Measurements from ENCODE around the gene TUBA3E. TPM values are rescaled to one million over a fixed set of nuclear protein-coding genes. Genes with fewer than 3 reads are reported as not detected.
"Not testable (repeated sequence)": the region's sequence is repeated elsewhere in the genome, so short reads cannot be mapped to it uniquely, and the experiment has no call there.

TUBA3E gene
- total and polyA plus RNA-seq, 2 donors (not counting 3 experiments of a cell fraction or from before 2014, with no cell fraction given), result not detected

DNA sequence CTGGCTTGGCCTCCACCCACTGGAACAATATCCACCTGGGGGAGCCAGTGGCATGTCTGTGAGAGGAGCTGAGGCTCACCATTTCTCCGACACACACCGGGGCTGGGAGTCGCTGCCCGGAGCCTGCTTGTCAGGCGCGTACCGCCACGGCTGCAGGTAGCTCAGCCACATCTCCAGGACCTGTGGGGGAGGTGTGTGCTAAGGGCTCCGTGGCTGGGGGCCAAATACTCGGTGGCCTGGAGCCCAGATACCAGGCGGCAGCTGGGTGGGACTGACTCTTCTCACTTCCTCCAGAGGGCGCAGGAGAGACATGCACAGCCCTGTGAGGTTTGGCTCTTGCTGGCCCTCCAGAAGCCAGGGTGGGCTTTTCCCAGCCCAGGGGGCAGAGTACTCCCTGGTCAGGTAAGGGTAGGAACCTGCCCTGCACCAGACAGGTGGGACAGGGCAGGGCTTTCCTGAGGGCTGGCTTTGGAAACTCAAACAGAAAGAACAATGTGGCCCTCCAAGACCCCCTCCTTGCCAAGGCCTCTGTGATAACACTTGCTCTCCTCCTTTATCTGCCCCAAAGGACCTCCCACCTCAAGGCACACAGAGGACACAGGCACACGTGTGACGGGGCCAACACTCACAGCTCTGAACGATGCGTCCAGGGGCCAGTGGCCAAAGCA lies 42.1 kb downstream of the TUBA3E start:
- intact Hi-C loops (cut with micrococcal nuclease), result loop anchor here (1.0 kb wide), 1 partner anchor 176 kb away; no protein-coding TSS in a partner anchor
- dilution Hi-C loops (cut with MboI; ENCODE audit: extremely low pct_ligation_motif_present, low sequenced_read_pairs); H3K4me3 ChIP-seq (replicated peaks in 1 of 3; ENCODE audit: insufficient read depth in 1 of 3, low read depth in 1 of 3, low read length in 3 of 3); H4K20me1 ChIP-seq (replicated peaks; ENCODE audit: control insufficient read depth, extremely low read depth, insufficient read depth, low read length); POLR2A ChIA-PET; H3K9ac ChIP-seq (replicated peaks; ENCODE audit: extremely low read depth, insufficient read depth, low read length); H3K4me1 ChIP-seq (ENCODE audit: control insufficient read depth, extremely low read depth, insufficient read depth, low read length); BruUV-seq (replicated peaks); H2AFZ ChIP-seq (ENCODE audit: low read depth, low read length); H3K79me2 ChIP-seq (ENCODE audit: control insufficient read depth, insufficient read depth, low read length); H3K27me3 ChIP-seq (ENCODE audit: control insufficient read depth in 2 of 2, insufficient read depth in 2 of 2, low read length in 2 of 2); H3K9me1 ChIP-seq (replicated peaks; ENCODE audit: control insufficient read depth, extremely low read depth, insufficient read depth, low read length); H3K27ac ChIP-seq (ENCODE audit: insufficient read depth, low read depth, low read length); H3K4me2 ChIP-seq (ENCODE audit: insufficient read depth, low read length); H3K9me3 ChIP-seq (replicated peaks; ENCODE audit: control insufficient read depth, insufficient read depth, low read length): not testable (repeated sequence)
- CTCF ChIA-PET, result interaction anchor here (1.1 to 1.4 kb wide), 3 partner anchors 176 to 181 kb away, joined by 3 to 17 read pairs (median 4); no protein-coding TSS in a partner anchor
- H3K36me3 ChIP-seq (ENCODE audit: control insufficient read depth in 2 of 2, extremely low read depth in 1 of 2, insufficient read depth in 2 of 2, low read length in 2 of 2), result peaks cover 0 to 22% of the 10 kb centered on the region in 2 experiments
- FAIRE-seq, result peak; percentile 80
- peak; percentile 30 for DNase-seq (ENCODE audit: low read depth, low spot score)
- TF ChIP-seq, protein P1, sequence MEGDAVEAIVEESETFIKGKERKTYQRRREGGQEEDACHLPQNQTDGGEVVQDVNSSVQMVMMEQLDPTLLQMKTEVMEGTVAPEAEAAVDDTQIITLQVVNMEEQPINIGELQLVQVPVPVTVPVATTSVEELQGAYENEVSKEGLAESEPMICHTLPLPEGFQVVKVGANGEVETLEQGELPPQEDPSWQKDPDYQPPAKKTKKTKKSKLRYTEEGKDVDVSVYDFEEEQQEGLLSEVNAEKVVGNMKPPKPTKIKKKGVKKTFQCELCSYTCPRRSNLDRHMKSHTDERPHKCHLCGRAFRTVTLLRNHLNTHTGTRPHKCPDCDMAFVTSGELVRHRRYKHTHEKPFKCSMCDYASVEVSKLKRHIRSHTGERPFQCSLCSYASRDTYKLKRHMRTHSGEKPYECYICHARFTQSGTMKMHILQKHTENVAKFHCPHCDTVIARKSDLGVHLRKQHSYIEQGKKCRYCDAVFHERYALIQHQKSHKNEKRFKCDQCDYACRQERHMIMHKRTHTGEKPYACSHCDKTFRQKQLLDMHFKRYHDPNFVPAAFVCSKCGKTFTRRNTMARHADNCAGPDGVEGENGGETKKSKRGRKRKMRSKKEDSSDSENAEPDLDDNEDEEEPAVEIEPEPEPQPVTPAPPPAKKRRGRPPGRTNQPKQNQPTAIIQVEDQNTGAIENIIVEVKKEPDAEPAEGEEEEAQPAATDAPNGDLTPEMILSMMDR (IDR thresholded peaks at IDR 0.05; ENCODE audit: extremely low read depth in 1 of 2, insufficient read depth in 1 of 2, low read depth in 1 of 2, low read length in 2 of 2), result peak; percentile 39 to 62

DNA sequence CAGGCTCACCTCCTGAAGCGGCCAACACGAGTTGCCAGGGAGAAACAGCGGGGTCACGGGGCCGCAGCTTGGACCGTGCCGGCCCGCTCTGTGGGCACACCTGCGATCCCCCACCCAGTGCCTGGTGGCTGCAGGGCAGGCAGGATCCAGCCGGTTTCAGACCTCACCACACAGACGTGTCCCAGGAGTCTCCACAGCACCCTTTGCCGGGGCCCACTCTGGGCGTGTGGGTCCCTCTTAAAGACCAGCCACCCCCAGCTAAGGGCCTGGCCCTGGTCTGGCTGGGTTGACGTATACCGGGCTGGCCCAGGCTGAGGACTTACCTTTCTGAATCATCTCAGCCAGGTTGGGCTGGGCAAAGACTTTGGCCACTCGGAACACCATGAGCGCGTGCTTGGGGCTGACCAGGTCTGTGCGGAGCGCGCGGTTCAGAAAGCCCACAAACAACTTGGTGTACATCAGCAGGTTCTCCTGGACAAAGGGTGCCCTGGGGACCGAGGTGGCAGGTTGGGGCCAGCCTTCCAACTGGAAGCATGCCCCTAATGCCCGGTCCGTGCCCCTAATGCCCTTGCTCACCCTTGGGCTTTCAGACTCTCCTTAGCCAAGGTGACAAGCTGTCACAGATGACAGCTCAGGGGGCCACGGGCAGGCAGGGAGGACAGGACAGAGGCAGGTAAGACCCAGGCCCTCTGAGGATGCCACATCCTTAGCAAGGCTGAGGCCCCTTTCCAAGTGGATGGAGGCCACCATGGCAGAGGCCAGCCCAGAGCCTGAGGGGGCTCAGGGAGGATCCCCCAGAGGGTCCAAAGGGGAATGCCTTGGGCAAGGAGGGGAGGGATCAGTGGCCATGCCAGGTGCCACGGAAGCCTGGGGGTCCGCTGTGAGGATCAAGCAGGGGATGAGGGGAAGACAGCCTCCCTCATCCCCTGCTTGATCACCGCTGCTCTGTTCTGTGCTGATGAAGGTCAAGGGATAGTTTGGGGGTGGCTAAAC lies 43.2 kb downstream of the TUBA3E start:
- H3K4me2 ChIP-seq (ENCODE audit: insufficient read depth, low read length), result no peak overlapping the region
- DNase-seq (ENCODE audit: low read depth, low spot score) (no peak), FAIRE-seq (no peak)
- BruUV-seq (replicated peaks), result no TSS peak
- no peak overlapping the region for H3K4me3 ChIP-seq (replicated peaks in 1 of 3; ENCODE audit: insufficient read depth in 1 of 3, low read depth in 1 of 3, low read length in 3 of 3)
- H3K27ac ChIP-seq (ENCODE audit: insufficient read depth, low read depth, low read length), result no peak overlapping the region
- H3K27me3 ChIP-seq (ENCODE audit: control insufficient read depth in 2 of 2, insufficient read depth in 2 of 2, low read length in 2 of 2), result no peaks in the 10 kb centered on the region
- no peak for TF ChIP-seq MAX (IDR thresholded peaks at IDR 0.05; ENCODE audit: insufficient read depth, insufficient read length)
- no peak for TF ChIP-seq MYC (IDR thresholded peaks at IDR 0.05; ENCODE audit: low read depth, low read length)
- TF ChIP-seq, protein P1 (IDR thresholded peaks at IDR 0.05; ENCODE audit: extremely low read depth in 1 of 2, insufficient read depth in 1 of 2, low read depth in 1 of 2, low read length in 2 of 2), result no peak
- no peak for TF ChIP-seq FOS (IDR thresholded peaks at IDR 0.05; ENCODE audit: borderline replicate concordance, insufficient read depth, low read length)
- no peak for TF ChIP-seq POLR2A (IDR thresholded peaks at IDR 0.05; ENCODE audit: low read depth, low read length)
- no peak for TF ChIP-seq EZH2 (IDR thresholded peaks at IDR 0.05; ENCODE audit: borderline replicate concordance, low read depth, low read length, severe bottlenecking)
- no peak for TF ChIP-seq POLR2AphosphoS5 (IDR thresholded peaks at IDR 0.05; ENCODE audit: insufficient read depth, low read depth, low read length)
- TF ChIP-seq GATA2 (IDR thresholded peaks at IDR 0.05; ENCODE audit: insufficient read depth, insufficient read length, low read depth, low read length), result no peak
- no peak for TF ChIP-seq JUN (IDR thresholded peaks at IDR 0.05; ENCODE audit: borderline replicate concordance, insufficient read depth, insufficient read length, low read depth)
- no peaks in the 10 kb centered on the region for H3K79me2 ChIP-seq (ENCODE audit: control insufficient read depth, insufficient read depth, low read length)
- H3K4me1 ChIP-seq (ENCODE audit: control insufficient read depth, extremely low read depth, insufficient read depth, low read length), result no peaks in the 10 kb centered on the region
- ChIA-PET CTCF (interaction anchor here (1.1 to 1.4 kb wide), 3 partner anchors 177 to 182 kb away, joined by 3 to 17 read pairs (median 4); no protein-coding TSS in a partner anchor), POLR2A (no interaction called here)
- intact Hi-C loops (cut with micrococcal nuclease) (no loop called here), dilution Hi-C loops (cut with MboI; ENCODE audit: extremely low pct_ligation_motif_present, low sequenced_read_pairs) (no loop called here)
- no peak overlapping the region for H2AFZ ChIP-seq (ENCODE audit: low read depth, low read length)
- H3K9ac ChIP-seq (replicated peaks; ENCODE audit: extremely low read depth, insufficient read depth, low read length), result no peak overlapping the region
- peaks cover 0 to 20% of the 10 kb centered on the region in 2 experiments for H3K36me3 ChIP-seq (ENCODE audit: control insufficient read depth in 2 of 2, extremely low read depth in 1 of 2, insufficient read depth in 2 of 2, low read length in 2 of 2)
- H4K20me1 ChIP-seq (replicated peaks; ENCODE audit: control insufficient read depth, extremely low read depth, insufficient read depth, low read length), result no peaks in the 10 kb centered on the region
- no peaks in the 10 kb centered on the region for H3K9me3 ChIP-seq (replicated peaks; ENCODE audit: control insufficient read depth, insufficient read depth, low read length)
- no peaks in the 10 kb centered on the region for H3K9me1 ChIP-seq (replicated peaks; ENCODE audit: control insufficient read depth, extremely low read depth, insufficient read depth, low read length)

Measured in endothelial cell of umbilical vein (primary cell).